Activated naive CD4-positive, alpha-beta T cell treated with anti-CD3 and anti-CD28 coated beads for 36 hours (primary cell): ENCODE results near the gene EXPH5. TPM values are rescaled to one million over a fixed set of nuclear protein-coding genes. Genes with fewer than 3 reads are reported as not detected.
A peak's percentile ranks its signal among the peaks of the same experiment; 100 is the strongest.

Experiments used
- CTCF ChIA-PET: fragments of 350-600 bp; sonication (Branson Sonifier 250); formaldehyde crosslinking; loops from one replicate; lab custom pipeline; 2021; ENCODE audit warnings: antibody characterized with exemption; lab: Charles Lee
- DNase-seq: peaks from one replicate; pipeline ENCODE4 v3.0.0-alpha.2; 2020
- H3K27ac Mint-ChIP-seq: one replicate; pipeline ENCODE4 v1.8.0; 2021; ENCODE audit warnings: mild to moderate bottlenecking, mixed read lengths
- H3K27me3 Mint-ChIP-seq: one replicate; pipeline ENCODE4 v1.8.0; 2021; ENCODE audit warnings: low read depth, mixed read lengths
- H3K36me3 Mint-ChIP-seq: one replicate; pipeline ENCODE4 v1.8.0; 2021; ENCODE audit warnings: low read depth, mixed read lengths
- H3K4me1 Mint-ChIP-seq: one replicate; pipeline ENCODE4 v1.8.0; 2021; ENCODE audit warnings: low read depth, mixed read lengths
- H3K4me3 Mint-ChIP-seq: one replicate; pipeline ENCODE4 v1.8.0; 2021; ENCODE audit warnings: mild to moderate bottlenecking, moderate library complexity, mixed read lengths
- H3K9me3 Mint-ChIP-seq: one replicate; pipeline ENCODE4 v1.8.0; 2021; ENCODE audit warnings: mixed read lengths
- intact Hi-C: fragments of 100-400 bp; cut with micrococcal nuclease; formaldehyde crosslinking; loops from one replicate; pipeline ENCODE4 v1.15.1; 2023
- total RNA-seq, 2 experiments: library from RNA; stranded (reverse); gene quantifications; one replicate each; pipeline ENCODE4 v1.2.3, GENCODE V29; 2021

Gene EXPH5
- total RNA-seq, 2 experiments from 2014 or later = 2.9 to 3.3 TPM

GRCh38 chr11:108558222-108558621 lies 35.3 kb downstream of the EXPH5 start:
- Mint-ChIP-seq H3K4me1 (peaks cover 18% of the 10 kb centered on the region), H3K27ac (no peak overlapping the region), H3K27me3 (no peaks in the 10 kb centered on the region), H3K9me3 (no peaks in the 10 kb centered on the region), H3K36me3 (no peaks in the 10 kb centered on the region), H3K4me3 (no peak overlapping the region)
- intact Hi-C loops = no loop called here
- no peak for DNase-seq
- CTCF ChIA-PET = no interaction called here

- Mint-ChIP-seq H3K27me3 (no peaks in the 10 kb centered on the region), H3K9me3 (no peaks in the 10 kb centered on the region), H3K27ac (no peak overlapping the region), H3K4me1 (peaks cover 18% of the 10 kb centered on the region), H3K4me3 (no peak overlapping the region), H3K36me3 (no peaks in the 10 kb centered on the region)
- DNase-seq = no peak
- intact Hi-C loops = no loop called here
- CTCF ChIA-PET = no interaction called here
Observed at GRCh38 chr11:108556019-108556418, 37.5 kb downstream of the EXPH5 start.

- Mint-ChIP-seq H3K4me1 (no peaks in the 10 kb centered on the region), H3K9me3 (no peaks in the 10 kb centered on the region), H3K36me3 (no peaks in the 10 kb centered on the region), H3K4me3 (no peak overlapping the region), H3K27me3 (no peaks in the 10 kb centered on the region), H3K27ac (no peak overlapping the region)
- intact Hi-C loops = no loop called here
- CTCF ChIA-PET = no interaction called here
- no peak for DNase-seq
Observed at GRCh38 chr11:108551651-108552462, 41.7 kb downstream of the EXPH5 start.

- H3K27me3 Mint-ChIP-seq = no peaks in the 10 kb centered on the region
- H3K4me3 Mint-ChIP-seq = no peak overlapping the region
- H3K36me3 Mint-ChIP-seq = no peaks in the 10 kb centered on the region
- no peak for DNase-seq
- H3K27ac Mint-ChIP-seq = no peak overlapping the region
- H3K4me1 Mint-ChIP-seq = no peaks in the 10 kb centered on the region
- CTCF ChIA-PET = no interaction called here
- no peaks in the 10 kb centered on the region for H3K9me3 Mint-ChIP-seq
- intact Hi-C loops = no loop called here
Observed at GRCh38 chr11:108549319-108549885, 44.2 kb downstream of the EXPH5 start.

- H3K27ac Mint-ChIP-seq = no peak overlapping the region
- CTCF ChIA-PET = interaction anchor here (0.6 to 1.3 kb wide), 2 partner anchors 16 to 1002 kb away, joined by 3 to 6 read pairs; no protein-coding TSS in a partner anchor
Observed at GRCh38 chr11:108545909-108546501, 47.6 kb downstream of the EXPH5 start.

GRCh38 chr11:108543316-108543964 lies 50.1 kb downstream of the EXPH5 start:
- CTCF ChIA-PET = interaction anchor here (0.6 kb wide), 1 partner anchor 69 kb away, joined by 3 read pairs; no protein-coding TSS in a partner anchor
- Mint-ChIP-seq H3K27me3 (no peaks in the 10 kb centered on the region), H3K36me3 (no peaks in the 10 kb centered on the region), H3K27ac (no peak overlapping the region), H3K9me3 (no peaks in the 10 kb centered on the region), H3K4me3 (no peak overlapping the region), H3K4me1 (no peaks in the 10 kb centered on the region)
- DNase-seq = no peak
- intact Hi-C loops = no loop called here

More at GRCh38 chr11:108545909-108546501, 47.6 kb downstream of the EXPH5 start:
- H3K4me1 Mint-ChIP-seq = no peaks in the 10 kb centered on the region
- no peak overlapping the region for H3K4me3 Mint-ChIP-seq
- DNase-seq = no peak
- H3K27me3 Mint-ChIP-seq = no peaks in the 10 kb centered on the region
- no peaks in the 10 kb centered on the region for H3K36me3 Mint-ChIP-seq
- intact Hi-C loops = no loop called here
- no peaks in the 10 kb centered on the region for H3K9me3 Mint-ChIP-seq

GRCh38 chr11:108541531-108541930 lies 52.0 kb downstream of the EXPH5 start:
- CTCF ChIA-PET = no interaction called here
- intact Hi-C loops = no loop called here
- no peak for DNase-seq
- Mint-ChIP-seq H3K9me3 (no peaks in the 10 kb centered on the region), H3K27me3 (no peaks in the 10 kb centered on the region), H3K27ac (no peak overlapping the region), H3K4me1 (no peaks in the 10 kb centered on the region), H3K36me3 (no peaks in the 10 kb centered on the region), H3K4me3 (no peak overlapping the region)

GRCh38 chr11:108538502-108538901 lies 55.1 kb downstream of the EXPH5 start:
- Mint-ChIP-seq H3K27me3 (no peaks in the 10 kb centered on the region), H3K36me3 (no peaks in the 10 kb centered on the region), H3K4me1 (no peaks in the 10 kb centered on the region), H3K27ac (no peak overlapping the region), H3K4me3 (no peak overlapping the region), H3K9me3 (no peaks in the 10 kb centered on the region)
- no peak for DNase-seq
- CTCF ChIA-PET = no interaction called here
- intact Hi-C loops = no loop called here

GRCh38 chr11:108538022-108538424 lies 55.5 kb downstream of the EXPH5 start:
- no peak overlapping the region for H3K4me3 Mint-ChIP-seq
- H3K36me3 Mint-ChIP-seq = no peaks in the 10 kb centered on the region
- CTCF ChIA-PET = interaction anchor here (1.0 kb wide), 1 partner anchor 13 kb away, joined by 3 read pairs; no protein-coding TSS in a partner anchor
- intact Hi-C loops = no loop called here
- no peaks in the 10 kb centered on the region for H3K27me3 Mint-ChIP-seq
- H3K4me1 Mint-ChIP-seq = no peaks in the 10 kb centered on the region
- no peaks in the 10 kb centered on the region for H3K9me3 Mint-ChIP-seq
- no peak overlapping the region for H3K27ac Mint-ChIP-seq
- DNase-seq = peak; percentile 10

GRCh38 chr11:108536783-108537182 lies 56.8 kb downstream of the EXPH5 start:
- no peak for DNase-seq
- no peaks in the 10 kb centered on the region for H3K36me3 Mint-ChIP-seq
- H3K4me3 Mint-ChIP-seq = no peak overlapping the region
- H3K27me3 Mint-ChIP-seq = no peaks in the 10 kb centered on the region
- no peaks in the 10 kb centered on the region for H3K4me1 Mint-ChIP-seq
- CTCF ChIA-PET = interaction anchor here (1.0 kb wide), 1 partner anchor 11 kb away, joined by 3 read pairs; no protein-coding TSS in a partner anchor
- no peak overlapping the region for H3K27ac Mint-ChIP-seq
- H3K9me3 Mint-ChIP-seq = no peaks in the 10 kb centered on the region
- intact Hi-C loops = no loop called here

GRCh38 chr11:108535384-108535955 lies 58.1 kb downstream of the EXPH5 start:
- H3K4me3 Mint-ChIP-seq = no peak overlapping the region
- no peaks in the 10 kb centered on the region for H3K36me3 Mint-ChIP-seq
- no peaks in the 10 kb centered on the region for H3K27me3 Mint-ChIP-seq
- no peaks in the 10 kb centered on the region for H3K4me1 Mint-ChIP-seq
- no peaks in the 10 kb centered on the region for H3K9me3 Mint-ChIP-seq
- no peak overlapping the region for H3K27ac Mint-ChIP-seq
- intact Hi-C loops = no loop called here
- CTCF ChIA-PET = no interaction called here
- DNase-seq = no peak
